ENCODE results near the gene GIMAP5. TPM values are rescaled to one million over a fixed set of nuclear protein-coding genes. Genes with fewer than 3 reads are reported as not detected.

GIMAP5 gene
- total and polyA plus RNA-seq, 9 of the 15 experiments (the other 6 are each of a cell fraction or from before 2014, with no cell fraction given) = 0.35 TPM; not detected in 8

DNA sequence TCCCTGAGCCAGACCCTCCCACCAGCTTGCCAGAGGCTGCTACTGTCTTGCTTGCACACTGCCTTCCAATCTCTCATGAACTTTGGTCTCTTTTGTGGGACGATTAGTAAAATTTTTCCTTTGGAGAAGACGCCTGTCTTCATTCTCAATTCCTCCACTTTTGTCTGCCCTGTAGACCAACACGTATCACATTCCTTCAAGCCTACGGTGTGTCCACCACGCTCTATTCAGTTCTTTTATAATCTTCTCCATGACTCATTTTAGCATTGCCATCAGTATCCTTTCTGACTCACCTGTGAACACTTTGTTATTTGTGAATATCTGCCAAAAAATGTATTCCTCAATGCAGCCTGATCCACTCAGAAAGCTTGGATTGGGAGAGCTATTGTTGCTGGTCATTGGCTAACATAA is 1.4 kb downstream of the GIMAP5 start:
- Histone ChIP-seq H3K9me1 (ENCODE audit: control insufficient read depth, insufficient read depth, low read length) (no peaks in the 10 kb centered on the region), H3K27ac (ENCODE audit: extremely low read depth, low read depth, low read length) (no peak overlapping the region), H3K4me3 (no peak overlapping the region), H3K4me1 (replicated peaks in 1 of 2; ENCODE audit: control insufficient read depth in 2 of 2, insufficient read depth in 2 of 2, low read length in 2 of 2) (no peaks in the 10 kb centered on the region; a peak in 1 of 5 replicates), H2AFZ (ENCODE audit: low read depth, low read length) (no peak overlapping the region), H4K20me1 (replicated peaks; ENCODE audit: control insufficient read depth, insufficient read depth, low read length) (no peaks in the 10 kb centered on the region), H3K9ac (ENCODE audit: insufficient read depth in 1 of 2, low read depth in 2 of 2, low read length in 2 of 2) (no peak overlapping the region), H3K4me2 (ENCODE audit: insufficient read depth, low read length) (no peak overlapping the region), H3K36me3 (ENCODE audit: control insufficient read depth, insufficient read depth, low read length) (no peaks in the 10 kb centered on the region), H3K9me3 (replicated peaks; ENCODE audit: control insufficient read depth, insufficient read depth, low read depth, low read length) (no peaks in the 10 kb centered on the region), H3K79me2 (ENCODE audit: control insufficient read depth, insufficient read depth, low read length) (no peaks in the 10 kb centered on the region), H3K27me3 (ENCODE audit: control insufficient read depth in 2 of 2, insufficient read depth in 2 of 2, low read length in 2 of 2) (peaks cover 2 to 37% of the 10 kb centered on the region in 2 experiments; a peak in 2 of 5 replicates)
- no TSS peak for BruUV-seq (replicated peaks)
- DNase-seq (ENCODE audit: extremely low read depth in 1 of 4, low spot score in 3 of 4) (no peak), ATAC-seq (no peak), FAIRE-seq (no peak)
- ChIA-PET POLR2A (no interaction called here), CTCF (ENCODE audit: low intra/inter-chr PET ratio) (interaction anchor here (1.7 kb wide), 1 partner anchor 249 kb away, joined by 4 read pairs; no protein-coding TSS in a partner anchor)
- intact Hi-C loops (cut with micrococcal nuclease) (no loop called here), in situ Hi-C loops (cut with MboI) (no loop called here)
- 4% methylated on average over 5 of the region's 5 CpGs for whole genome bisulfite sequencing (ENCODE audit: insufficient coverage, low coverage, missing lambda C conversion rate)
- no peak for TF ChIP-seq ID3 (CRISPR knock-in tag; IDR thresholded peaks at IDR 0.05)
- no peak for TF ChIP-seq ID3 (tag; IDR thresholded peaks at IDR 0.05)
- TF ChIP-seq RBM39 (optimal IDR thresholded peaks at IDR 0.05; ENCODE audit: low read depth, low read length) = no peak
- TF ChIP-seq SMAD1 (IDR thresholded peaks at IDR 0.05; ENCODE audit: low read depth, low read length, partially characterized antibody) = no peak
- TF ChIP-seq ZNF77 (CRISPR knock-in tag; IDR thresholded peaks at IDR 0.05) = no peak
- no peak for TF ChIP-seq ZNF668 (CRISPR knock-in tag; IDR thresholded peaks at IDR 0.05)
- no peak for TF ChIP-seq TCF3 (CRISPR knock-in tag; IDR thresholded peaks at IDR 0.05)
- 0 out of 2 replicates have a peak, but pooled peaks have one; percentile 24 for TF ChIP-seq PHTF2 (CRISPR knock-in tag; IDR thresholded peaks at IDR 0.05)
- 0 out of 2 replicates have a peak, but pooled peaks have one; percentile 16 for TF ChIP-seq ZNF324 (CRISPR knock-in tag; IDR thresholded peaks at IDR 0.05)
- TF ChIP-seq NFIX (CRISPR knock-in tag; IDR thresholded peaks at IDR 0.05; ENCODE audit: low read depth) = no peak

Measured in K562 (cell line).